HG02943 (cell line): Measurements from ENCODE around the gene TLL1.

ENCODE experiments used
- ATAC-seq: cut with Tn5 transposase; IDR thresholded peaks from one replicate; pipeline ENCODE4 v1.9.1; 2021; ENCODE audit warnings: mild to moderate bottlenecking, low read depth, moderate library complexity; ENCODE audit not compliant: unreplicated experiment

TLL1 gene

GRCh38 chr4:166128403-166128802 is 255.4 kb downstream of the TLL1 start:
- no peak for ATAC-seq

GRCh38 chr4:166134285-166134684 is 261.2 kb downstream of the TLL1 start:
- ATAC-seq = no peak

- no peak for ATAC-seq
Measured at GRCh38 chr4:166140951-166141350, 267.9 kb downstream of the TLL1 start.

GRCh38 chr4:166143227-166143626 is 270.2 kb downstream of the TLL1 start:
- ATAC-seq = no peak

- no peak for ATAC-seq
Measured at GRCh38 chr4:166144607-166145006, 271.6 kb downstream of the TLL1 start.

GRCh38 chr4:166146806-166147540 is 273.9 kb downstream of the TLL1 start:
- no peak for ATAC-seq
